Activated CD8-positive, alpha-beta T cell treated with anti-CD3 and anti-CD28 coated beads for 36 hours (primary cell): ENCODE data around the gene FOXP1. TPM values are rescaled to one million over a fixed set of nuclear protein-coding genes. Genes with fewer than 3 reads are reported as not detected.

Experiments
- ATAC-seq: fragments of 200-7000 bp; cut with Tn5 transposase; one replicate; pipeline ENCODE4 v1.10.0; 2021; ENCODE audit warnings: mild to moderate bottlenecking, moderate library complexity
- CTCF ChIA-PET: fragments of 350-600 bp; sonication (Branson Sonifier 250); formaldehyde crosslinking; loops from one replicate; lab custom pipeline; 2021; ENCODE audit warnings: antibody characterized with exemption; lab: Charles Lee
- POLR2A ChIA-PET: fragments of 350-600 bp; sonication (Branson Sonifier 250); formaldehyde crosslinking; loops from one replicate; lab custom pipeline; 2021; ENCODE audit warnings: antibody characterized with exemption; lab: Charles Lee
- DNase-seq: peaks from one replicate; pipeline ENCODE4 v3.0.0-alpha.2; 2020
- H3K27ac Mint-ChIP-seq: one replicate; pipeline ENCODE4 v1.8.0; 2021; ENCODE audit warnings: mild to moderate bottlenecking, mixed read lengths
- H3K27me3 Mint-ChIP-seq: one replicate; pipeline ENCODE4 v1.8.0; 2021; ENCODE audit warnings: mixed read lengths
- H3K36me3 Mint-ChIP-seq: one replicate; pipeline ENCODE4 v1.8.0; 2021; ENCODE audit warnings: low read depth, mixed read lengths
- H3K4me1 Mint-ChIP-seq: one replicate; pipeline ENCODE4 v1.8.0; 2021; ENCODE audit warnings: low read depth, mixed read lengths
- H3K4me3 Mint-ChIP-seq: one replicate; pipeline ENCODE4 v1.8.0; 2021; ENCODE audit warnings: mild to moderate bottlenecking, moderate library complexity, mixed read lengths
- H3K9me3 Mint-ChIP-seq: one replicate; pipeline ENCODE4 v1.8.0; 2021; ENCODE audit warnings: mixed read lengths
- CTCF ChIP-seq: fragments of 200-600 bp; IDR thresholded peaks from one replicate; pipeline ENCODE4 v1.8.0; 2022; ENCODE audit warnings: antibody characterized with exemption, mild to moderate bottlenecking
- intact Hi-C: fragments of 100-400 bp; cut with micrococcal nuclease; formaldehyde crosslinking; loops from one replicate; pipeline ENCODE4 v1.10.0; 2022
- total RNA-seq, 2 experiments: library from RNA; stranded (reverse); gene quantifications; one replicate each; pipeline ENCODE4 v1.2.3, GENCODE V29; 2021

Gene FOXP1
- total RNA-seq, 2 experiments from 2014 or later: 145 to 153 TPM

GRCh38 chr3:71400986-71401451 is 182.5 kb downstream of the FOXP1 start:
- no peak for TF ChIP-seq CTCF
- Mint-ChIP-seq H3K27me3 (no peaks in the 10 kb centered on the region), H3K9me3 (no peaks in the 10 kb centered on the region), H3K27ac (peak overlapping the region; percentile 84), H3K4me3 (peak overlapping the region; percentile 49), H3K4me1 (peaks cover 81% of the 10 kb centered on the region), H3K36me3 (peaks cover 11% of the 10 kb centered on the region)
- ChIA-PET CTCF (interaction anchor here (1.4 kb wide), 1 partner anchor 110 kb away, joined by 3 read pairs; no protein-coding TSS in a partner anchor), POLR2A (interaction anchor here (0.7 kb wide), 1 partner anchor 41 kb away, joined by 5 read pairs; no protein-coding TSS in a partner anchor)
- DNase-seq (no peak), ATAC-seq (no peak)
- intact Hi-C loops: no loop called here

GRCh38 chr3:71399478-71399877 is 184.1 kb downstream of the FOXP1 start:
- ATAC-seq (peak; percentile 18), DNase-seq (no peak)
- Mint-ChIP-seq H3K36me3 (peaks cover 10% of the 10 kb centered on the region), H3K27ac (peak overlapping the region; percentile 79), H3K27me3 (no peaks in the 10 kb centered on the region), H3K4me1 (peaks cover 81% of the 10 kb centered on the region), H3K4me3 (peak overlapping the region; percentile 33), H3K9me3 (no peaks in the 10 kb centered on the region)
- ChIA-PET POLR2A (interaction anchor here (0.9 to 3.5 kb wide), 9 partner anchors 15 to 184 kb away, joined by 3 to 15 read pairs (median 10); partner anchors contain the start of gene FOXP1), CTCF (interaction anchor here (1.2 to 4.0 kb wide), 9 partner anchors 11 to 210 kb away, joined by 3 to 20 read pairs (median 12); no protein-coding TSS in a partner anchor)
- no peak for TF ChIP-seq CTCF
- intact Hi-C loops: loop anchor here (5.0 to 10.0 kb wide), 4 partner anchors 93 to 315 kb away; partner anchors contain the start of gene FOXP1

- Mint-ChIP-seq H3K36me3 (peaks cover 14% of the 10 kb centered on the region), H3K9me3 (no peaks in the 10 kb centered on the region), H3K27me3 (no peaks in the 10 kb centered on the region), H3K27ac (peak overlapping the region; percentile 91), H3K4me1 (peaks cover 86% of the 10 kb centered on the region), H3K4me3 (peak overlapping the region; percentile 73)
- POLR2A ChIA-PET: interaction anchor here (0.8 to 3.5 kb wide), 17 partner anchors 9 to 190 kb away, joined by 3 to 15 read pairs (median 4); partner anchors contain the start of gene FOXP1
- TF ChIP-seq CTCF: no peak
- peak; percentile 75 for DNase-seq
- peak; percentile 68 for ATAC-seq
- intact Hi-C loops: loop anchor here (1.0 to 10.0 kb wide), 5 partner anchors 46 to 313 kb away; partner anchors contain the start of gene FOXP1
- CTCF ChIA-PET: interaction anchor here (0.6 to 4.0 kb wide), 19 partner anchors 12 to 211 kb away, joined by 3 to 20 read pairs (median 4); no protein-coding TSS in a partner anchor
Measured at GRCh38 chr3:71398157-71398836, 185.2 kb downstream of the FOXP1 start.

- TF ChIP-seq CTCF: no peak
- intact Hi-C loops: loop anchor here (1.0 to 10.0 kb wide), 5 partner anchors 47 to 313 kb away; partner anchors contain the start of gene FOXP1
- no peaks in the 10 kb centered on the region for H3K9me3 Mint-ChIP-seq
- H3K4me1 Mint-ChIP-seq: peaks cover 81% of the 10 kb centered on the region
- peak overlapping the region; percentile 91 for H3K27ac Mint-ChIP-seq
- peaks cover 11% of the 10 kb centered on the region for H3K36me3 Mint-ChIP-seq
- ChIA-PET POLR2A (interaction anchor here (0.7 to 3.5 kb wide), 16 partner anchors 8 to 300 kb away, joined by 3 to 15 read pairs (median 4); partner anchors contain the start of gene FOXP1), CTCF (interaction anchor here (0.5 to 4.0 kb wide), 22 partner anchors 11 to 327 kb away, joined by 3 to 20 read pairs (median 4); no protein-coding TSS in a partner anchor)
- DNase-seq: no peak
- no peaks in the 10 kb centered on the region for H3K27me3 Mint-ChIP-seq
- peak; percentile 14 for ATAC-seq
- peak overlapping the region; percentile 73 for H3K4me3 Mint-ChIP-seq
Measured at GRCh38 chr3:71397726-71398125, 185.8 kb downstream of the FOXP1 start.
